Tibial nerve (tissue), 3 donors: ENCODE measurements around the gene NF2.

Source experiments
- CTCF ChIP-seq, 5 experiments: fragments of 200-600 bp in 3 of 5; fragments of 450-650 bp in 2 of 5; sonication (generic) in 3 of 5; IDR thresholded peaks; one replicate each; pipeline ENCODE4 v1.5.1; 2016 to 2019; ENCODE audit warnings: antibody characterized with exemption in 5 of 5, mild to moderate bottlenecking in 3 of 5, moderate library complexity in 2 of 5
- POLR2A ChIP-seq, 2 donors: fragments of 450-650 bp; IDR thresholded peaks; one replicate each; pipeline ENCODE4 v1.6.1; 2017; ENCODE audit warnings: antibody characterized with exemption in 2 of 2, mild to moderate bottlenecking in 2 of 2, moderate library complexity in 2 of 2

DNA sequence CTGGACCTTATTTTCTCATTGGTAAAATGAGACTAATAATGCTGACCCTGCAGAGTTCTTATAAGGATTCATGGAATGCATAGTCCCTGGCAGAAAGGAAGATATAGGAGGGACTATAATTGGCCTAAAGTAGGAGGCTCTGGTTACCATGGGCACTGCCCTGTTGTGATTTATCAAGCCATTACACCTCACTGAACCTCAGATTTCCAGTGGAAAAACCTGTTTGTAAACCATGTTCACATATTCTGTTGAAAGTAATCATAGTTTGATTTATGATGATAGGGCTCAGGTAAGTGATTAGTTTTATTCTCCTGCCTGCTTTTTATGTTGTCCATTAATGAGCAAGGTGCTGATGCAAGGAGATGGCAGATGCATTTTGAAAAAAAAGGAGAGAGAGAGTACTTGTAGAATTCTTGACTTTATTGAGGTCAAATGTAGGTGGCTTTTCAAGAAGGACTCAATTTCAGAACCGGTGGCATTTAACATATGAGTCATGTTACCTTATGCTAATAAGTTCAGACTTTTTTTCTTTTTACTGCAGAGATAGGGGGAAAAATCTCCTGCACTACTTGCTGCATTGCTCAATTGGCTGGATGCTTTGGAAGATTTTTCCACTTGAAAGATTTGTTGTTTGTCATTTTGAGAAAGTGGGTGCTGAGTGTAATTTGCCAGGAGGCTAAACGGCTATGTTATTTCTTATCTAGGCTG is 14.6 kb downstream of the NF2 start:
- no peak for TF ChIP-seq CTCF (IDR thresholded peaks at IDR 0.05)
- TF ChIP-seq POLR2A (IDR thresholded peaks at IDR 0.05): no peak
